HUES64 (cell line): ENCODE results near the gene AGA.

ENCODE experiments used
- H3K27ac ChIP-seq: 2 replicates; pipeline ENCODE4 v1.7.0; 2013; ENCODE audit warnings: low read depth, low read length, inconsistent platforms
- H3K27me3 ChIP-seq: 2 replicates; pipeline ENCODE4 v1.6.1; 2013; ENCODE audit warnings: mild to moderate bottlenecking, low read length; ENCODE audit not compliant: insufficient read depth
- H3K36me3 ChIP-seq: 2 replicates; pipeline ENCODE4 v1.6.1; 2013; ENCODE audit warnings: mild to moderate bottlenecking, low read length; ENCODE audit not compliant: insufficient read depth
- H3K4me1 ChIP-seq: 2 replicates; pipeline ENCODE4 v1.6.1; 2013; ENCODE audit warnings: mild to moderate bottlenecking, low read length, moderate library complexity; ENCODE audit not compliant: insufficient read depth
- H3K4me3 ChIP-seq: 2 replicates; pipeline ENCODE4 v1.5.1; 2013; ENCODE audit warnings: mild to moderate bottlenecking, low read length, moderate library complexity
- H3K9ac ChIP-seq: 2 replicates; pipeline ENCODE4 v1.6.1; 2013; ENCODE audit warnings: mild to moderate bottlenecking, low read depth, low read length
- H3K9me3 ChIP-seq: 2 replicates; pipeline ENCODE4 v1.6.1; 2013; ENCODE audit warnings: low read depth, low read length; ENCODE audit not compliant: insufficient read depth
- WGBS: fragments of 150-250, 120-280 bp; methylation state at CpG from one replicate; pipeline ENCODE4 v1.1.7; 2013; ENCODE audit warnings: missing lambda C conversion rate; 5-methylcytosine and 5-hydroxymethylcytosine counted together

AGA gene

GRCh38 chr4:177447417-177448004 is 5.3 kb upstream of the AGA start:
- H3K4me1 ChIP-seq, result 0 out of 2 replicates have a peak, but pooled peaks cover 3% of the 10 kb centered on the region
- no peaks in the 10 kb centered on the region for H3K36me3 ChIP-seq
- no CpG with 5 or more reads among the region's 1 CpG for WGBS
- no peak overlapping the region for H3K4me3 ChIP-seq
- H3K9ac ChIP-seq, result no peak overlapping the region
- no peaks in the 10 kb centered on the region for H3K9me3 ChIP-seq
- no peak overlapping the region for H3K27ac ChIP-seq
- no peaks in the 10 kb centered on the region for H3K27me3 ChIP-seq

DNA sequence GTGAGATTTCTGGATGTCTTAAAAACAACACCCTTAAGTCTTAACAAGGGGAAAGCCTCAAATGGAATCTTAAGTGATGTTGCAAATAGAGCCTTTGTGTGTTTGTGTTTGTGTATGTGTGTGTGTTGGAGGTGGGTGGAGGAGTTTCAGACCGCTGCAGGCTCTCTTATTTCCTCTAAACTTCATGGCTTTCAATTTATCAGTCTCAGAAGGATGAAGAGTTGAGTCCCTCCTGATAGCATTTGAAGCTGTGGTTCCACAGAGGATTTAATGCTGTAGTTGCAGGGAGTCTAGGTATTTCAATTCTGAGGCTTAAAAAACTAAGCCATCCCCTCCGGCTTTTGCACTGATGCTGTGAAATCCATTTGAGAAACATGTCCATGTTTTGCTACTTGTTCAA is 4.3 kb upstream of the AGA start:
- Histone ChIP-seq H3K27ac (no peak overlapping the region), H3K4me1 (peaks cover 6% of the 10 kb centered on the region; the same call in 1 of the 2 replicates), H3K36me3 (no peaks in the 10 kb centered on the region), H3K4me3 (no peak overlapping the region), H3K9ac (no peak overlapping the region), H3K27me3 (no peaks in the 10 kb centered on the region), H3K9me3 (no peaks in the 10 kb centered on the region)
- 99% methylated on average over 2 of the region's 2 CpGs for WGBS

- 90% methylated on average over 26 of the region's 26 CpGs for WGBS
- Histone ChIP-seq H3K27me3 (no peaks in the 10 kb centered on the region), H3K27ac (no peak overlapping the region), H3K36me3 (no peaks in the 10 kb centered on the region), H3K9me3 (no peaks in the 10 kb centered on the region), H3K4me3 (peak overlapping the region; percentile 29; the same call in 1 of the 2 replicates), H3K4me1 (peaks cover 19% of the 10 kb centered on the region), H3K9ac (no peak overlapping the region)
Measured at GRCh38 chr4:177444911-177445736, 2.9 kb upstream of the AGA start.

DNA sequence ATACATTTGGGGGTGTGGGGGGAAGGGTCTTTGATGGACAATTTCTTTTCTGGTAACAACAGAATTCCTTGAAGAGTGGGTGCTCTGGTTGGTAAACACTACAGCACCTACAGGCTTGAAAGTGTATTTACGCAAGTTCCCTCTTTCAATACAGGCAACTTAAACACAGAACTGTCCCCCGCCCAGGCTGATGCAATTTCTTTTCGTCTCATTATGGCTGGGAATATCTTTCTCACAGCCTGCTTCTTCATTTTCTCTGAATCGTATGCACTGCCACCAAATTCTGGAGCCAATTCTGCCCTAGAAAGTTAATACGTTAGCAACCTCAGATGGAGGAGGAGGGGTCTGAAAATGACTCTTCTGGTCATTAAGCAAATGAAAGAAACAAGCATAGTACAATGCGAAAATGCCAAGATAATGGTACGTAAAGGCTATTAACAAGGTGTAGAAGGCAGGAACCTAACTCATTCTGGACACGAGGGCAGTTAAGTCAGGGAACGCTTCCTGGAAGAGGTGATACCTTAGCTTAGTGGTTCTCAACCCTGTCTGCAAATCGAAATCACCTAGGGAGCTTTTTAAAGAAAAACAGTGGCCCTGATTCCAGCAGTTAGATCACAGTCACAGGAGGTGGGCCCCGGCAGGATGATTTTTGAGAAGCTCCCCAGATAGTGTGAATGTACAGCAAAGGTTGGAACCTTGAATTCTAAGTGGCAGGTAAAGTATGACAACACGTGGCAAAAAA is 1.0 kb downstream of the AGA start:
- Histone ChIP-seq H3K9ac (peak overlapping the region; percentile 98), H3K4me3 (peak overlapping the region; percentile 82), H3K36me3 (0 out of 2 replicates have a peak, but pooled peaks cover 4% of the 10 kb centered on the region), H3K4me1 (peaks cover 19% of the 10 kb centered on the region), H3K27ac (peak overlapping the region; percentile 94), H3K27me3 (no peaks in the 10 kb centered on the region), H3K9me3 (no peaks in the 10 kb centered on the region)
- 64% methylated on average over 12 of the region's 12 CpGs for WGBS

GRCh38 chr4:177436456-177436855 is 5.8 kb downstream of the AGA start:
- peaks cover 8% of the 10 kb centered on the region; the same call in 1 of the 2 replicates for H3K36me3 ChIP-seq
- 96% methylated on average over 7 of the region's 7 CpGs for WGBS
- H3K27me3 ChIP-seq, result no peaks in the 10 kb centered on the region
- H3K4me1 ChIP-seq, result peaks cover 12% of the 10 kb centered on the region
- no peak overlapping the region for H3K27ac ChIP-seq
- H3K4me3 ChIP-seq, result no peak overlapping the region
- H3K9ac ChIP-seq, result no peak overlapping the region
- H3K9me3 ChIP-seq, result no peaks in the 10 kb centered on the region

- Histone ChIP-seq H3K4me3 (no peak overlapping the region), H3K27me3 (no peaks in the 10 kb centered on the region), H3K9ac (no peak overlapping the region), H3K27ac (no peak overlapping the region), H3K9me3 (no peaks in the 10 kb centered on the region), H3K4me1 (no peaks in the 10 kb centered on the region), H3K36me3 (peaks cover 8% of the 10 kb centered on the region; the same call in 1 of the 2 replicates)
- WGBS, result 95% methylated on average over 8 of the region's 8 CpGs
Measured at GRCh38 chr4:177434667-177435066, 7.6 kb downstream of the AGA start.

- no peak overlapping the region for H3K9ac ChIP-seq
- H3K27ac ChIP-seq, result no peak overlapping the region
- 0 out of 2 replicates have a peak, but pooled peaks cover 3% of the 10 kb centered on the region for H3K4me1 ChIP-seq
- no peaks in the 10 kb centered on the region for H3K27me3 ChIP-seq
- WGBS, result 100% methylated on average over 1 of the region's 1 CpG
- no peaks in the 10 kb centered on the region for H3K9me3 ChIP-seq
- no peak overlapping the region for H3K4me3 ChIP-seq
- no peaks in the 10 kb centered on the region for H3K36me3 ChIP-seq
Measured at GRCh38 chr4:177427192-177427591, 15.0 kb downstream of the AGA start.

DNA sequence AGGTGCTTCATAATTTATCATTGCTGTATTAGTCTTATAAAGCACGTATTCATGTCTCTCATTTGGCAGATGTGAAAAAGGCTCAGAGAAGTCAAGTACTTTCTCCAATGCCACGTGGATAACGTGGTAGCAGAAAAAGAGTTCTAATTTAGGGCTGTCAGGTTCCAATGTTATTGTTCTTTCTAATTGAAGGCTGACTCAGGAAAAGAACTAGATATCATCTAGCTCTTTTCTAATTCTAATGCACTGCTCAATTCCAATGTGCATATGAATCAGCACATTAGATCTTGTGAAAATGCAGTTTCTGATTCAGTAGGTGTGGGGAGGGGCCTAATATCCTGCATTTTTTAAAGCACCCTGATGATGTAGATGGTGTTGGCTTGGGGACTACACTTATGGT is 22.8 kb downstream of the AGA start:
- WGBS, result 92% methylated on average over 3 of the region's 3 CpGs
- no peaks in the 10 kb centered on the region for H3K36me3 ChIP-seq

DNA sequence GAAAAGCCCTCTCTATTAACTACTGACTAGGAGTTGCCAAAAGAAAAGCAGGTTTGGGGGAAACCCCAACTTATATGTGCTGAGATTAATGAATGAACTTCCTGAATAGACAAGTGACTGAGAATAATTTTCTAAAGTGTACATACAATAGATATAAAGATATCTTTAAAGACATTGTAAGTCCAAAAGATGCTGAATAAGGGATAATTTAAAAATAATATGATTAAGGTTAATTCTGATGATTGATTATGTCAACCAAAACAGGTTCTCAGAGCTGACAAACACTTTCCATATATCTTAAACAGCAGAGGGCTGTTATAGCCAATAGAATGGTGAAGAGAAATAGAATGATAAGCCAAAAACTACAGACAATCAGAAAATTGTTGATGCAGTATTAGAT is 28.6 kb downstream of the AGA start:
- no peak overlapping the region for H3K9ac ChIP-seq
- H3K4me1 ChIP-seq, result no peaks in the 10 kb centered on the region

More for the DNA sequence above, 22.8 kb downstream of the AGA start:
- 0 out of 2 replicates have a peak, but pooled peaks cover 2% of the 10 kb centered on the region for H3K9me3 ChIP-seq
- H3K4me1 ChIP-seq, result no peaks in the 10 kb centered on the region
- H3K27me3 ChIP-seq, result no peaks in the 10 kb centered on the region
- no peak overlapping the region for H3K9ac ChIP-seq
- H3K4me3 ChIP-seq, result no peak overlapping the region
- H3K27ac ChIP-seq, result no peak overlapping the region

GRCh38 chr4:177413076-177413475 is 29.2 kb downstream of the AGA start:
- H3K4me1 ChIP-seq, result no peaks in the 10 kb centered on the region
- no peak overlapping the region for H3K9ac ChIP-seq
- H3K27ac ChIP-seq, result no peak overlapping the region
- H3K27me3 ChIP-seq, result no peaks in the 10 kb centered on the region
- H3K9me3 ChIP-seq, result no peaks in the 10 kb centered on the region
- H3K4me3 ChIP-seq, result no peak overlapping the region
- whole genome bisulfite sequencing, result 80% methylated on average over 1 of the region's 1 CpG
- no peaks in the 10 kb centered on the region for H3K36me3 ChIP-seq

More for the DNA sequence above, 28.6 kb downstream of the AGA start:
- no peaks in the 10 kb centered on the region for H3K36me3 ChIP-seq
- no peaks in the 10 kb centered on the region for H3K27me3 ChIP-seq
- no peak overlapping the region for H3K4me3 ChIP-seq
- H3K9me3 ChIP-seq, result no peaks in the 10 kb centered on the region
- H3K27ac ChIP-seq, result no peak overlapping the region

GRCh38 chr4:177411996-177412395 is 30.2 kb downstream of the AGA start:
- WGBS, result 75% methylated on average over 4 of the region's 5 CpGs

More at GRCh38 chr4:177411996-177412395, 30.2 kb downstream of the AGA start:
- Histone ChIP-seq H3K4me3 (no peak overlapping the region), H3K9ac (no peak overlapping the region), H3K4me1 (no peaks in the 10 kb centered on the region), H3K27me3 (no peaks in the 10 kb centered on the region), H3K27ac (no peak overlapping the region), H3K9me3 (no peaks in the 10 kb centered on the region), H3K36me3 (no peaks in the 10 kb centered on the region)
